Esophagus squamous epithelium (tissue), 5 donors: ENCODE data around the gene CDC25C. TPM values are rescaled to one million over a fixed set of nuclear protein-coding genes. Genes with fewer than 3 reads are reported as not detected.

Experiments
- DNase-seq: peaks from one replicate; lab custom pipeline; 2025; lab: John Stamatoyannopoulos, UW
- H3K27ac ChIP-seq, 4 donors: fragments of 200-600 bp; sonication (generic); one replicate each; pipeline ENCODE4 v1.5.1; 2016 to 2019; ENCODE audit warnings: mild to moderate bottlenecking in 1 of 4
- H3K27me3 ChIP-seq, 4 donors: fragments of 200-600 bp; sonication (generic); 1 replicate in 3 of 4; 2 replicates in 1 of 4; pipeline versions ENCODE4 v1.5.1 to v1.6.0; 2017 to 2021; ENCODE audit warnings: antibody characterized with exemption in 1 of 4
- H3K36me3 ChIP-seq, 3 donors: fragments of 200-600 bp; sonication (generic); one replicate each; pipeline ENCODE4 v1.5.1; 2016 to 2019
- H3K4me1 ChIP-seq, 3 donors: fragments of 200-600 bp; sonication (generic); one replicate each; pipeline ENCODE4 v1.5.1; 2017 to 2019
- H3K4me3 ChIP-seq, 4 donors: fragments of 200-600 bp; sonication (generic); 1 replicate in 3 of 4; 2 replicates in 1 of 4; pipeline ENCODE4 v1.5.1; 2016 to 2019; ENCODE audit warnings: mild to moderate bottlenecking in 2 of 4, moderate library complexity in 1 of 4
- H3K9me3 ChIP-seq, 3 donors: fragments of 200-600 bp; sonication (generic); one replicate each; pipeline ENCODE4 v1.5.1; 2016 to 2019
- CTCF ChIP-seq, 6 experiments: fragments of 450-650 bp in 4 of 6; fragments of 200-600 bp in 2 of 6; sonication (generic) in 2 of 6; IDR thresholded peaks; one replicate each; pipeline ENCODE4 v1.5.1; 2016 to 2019; ENCODE audit warnings: antibody characterized with exemption in 6 of 6, mild to moderate bottlenecking in 4 of 6, moderate library complexity in 4 of 6
- POLR2A ChIP-seq, 4 donors: fragments of 450-650 bp; IDR thresholded peaks; one replicate each; pipeline ENCODE4 v1.6.1; 2017; ENCODE audit warnings: antibody characterized with exemption in 4 of 4, mild to moderate bottlenecking in 4 of 4, moderate library complexity in 3 of 4
- WGBS, 2 donors: methylation state at CpG; one replicate each; pipeline ENCODE4 v1.1.5; 2018; 5-methylcytosine and 5-hydroxymethylcytosine counted together
- intact Hi-C: fragments of 100-400 bp; cut with DNase I; formaldehyde crosslinking; loops from one replicate; pipeline ENCODE4 v1.15.0; 2022
- total RNA-seq, 4 donors: library from RNA; depleted of rRNA; stranded (reverse); fragments of >200 nt; gene quantifications; one replicate each; pipeline ENCODE4 v1.1.0, GENCODE V29; 2016
- donor health status: DM: yes; HTN: yes; CAD: no.

Gene CDC25C
- total RNA-seq, 4 donors from 2014 or later: 0.80 to 3.1 (median 1.8) TPM

- TF ChIP-seq CTCF (IDR thresholded peaks at IDR 0.05): no peak
- TF ChIP-seq POLR2A (IDR thresholded peaks at IDR 0.05): no peak
- intact Hi-C loops: no loop called here
- Histone ChIP-seq H3K27me3 (peaks cover 0 to 58% (median 0%) of the 10 kb centered on the region in 4 donors), H3K4me1 (peaks cover 6 to 13% (median 6%) of the 10 kb centered on the region in 3 donors), H3K27ac (no peak overlapping the region), H3K36me3 (no peaks in the 10 kb centered on the region), H3K4me3 (no peak overlapping the region), H3K9me3 (no peaks in the 10 kb centered on the region)
- 64 to 78% methylated on average over 2 to 3 of the region's 3 CpGs for whole genome bisulfite sequencing, 2 donors
- DNase-seq: no peak
Observed at GRCh38 chr5:138240650-138241385, 90.8 kb downstream of the CDC25C start.

- Histone ChIP-seq H3K27me3 (peaks cover 0 to 55% (median 0%) of the 10 kb centered on the region in 4 donors), H3K27ac (no peak overlapping the region), H3K36me3 (no peaks in the 10 kb centered on the region), H3K4me3 (no peak overlapping the region), H3K4me1 (peaks cover 6 to 13% (median 6%) of the 10 kb centered on the region in 3 donors), H3K9me3 (no peaks in the 10 kb centered on the region)
- no peak for DNase-seq
- 83 to 94% methylated on average over 1 of the region's 1 CpG for WGBS, 2 donors
- intact Hi-C loops: no loop called here
- TF ChIP-seq POLR2A (IDR thresholded peaks at IDR 0.05): no peak
- TF ChIP-seq CTCF (IDR thresholded peaks at IDR 0.05): no peak
Observed at GRCh38 chr5:138238034-138238433, 93.6 kb downstream of the CDC25C start.

Other genes with a start within 250 kb of the CDC25C start
- gene WNT8A, start 247.8 kb downstream of the CDC25C start, total RNA-seq: not detected
- 1 to 10 TPM in 1 of 4 donors, under 1 TPM in 2, not detected in 1; 0.38 to 3.0 (median 0.61) TPM for gene NME5, start 192.4 kb downstream of the CDC25C start, total RNA-seq
- gene BRD8, start 153.2 kb downstream of the CDC25C start, total RNA-seq: 10 to 100 TPM; 27.9 to 39.9 (median 32.6) TPM
- gene KIF20A, start 152.7 kb downstream of the CDC25C start, total RNA-seq: 10 to 100 TPM in 3 of 4 donors, 1 to 10 TPM in 1; 5.7 to 22.7 (median 17.8) TPM
- 10 to 100 TPM; 10.4 to 25.8 (median 20.5) TPM for gene CDC23, start 118.5 kb downstream of the CDC25C start, total RNA-seq
- under 1 TPM in 2 of 4 donors, not detected in 2; 0.35 to 0.41 TPM for gene GFRA3, start 57.2 kb downstream of the CDC25C start, total RNA-seq
- gene FAM53C, start 6.5 kb upstream of the CDC25C start, total RNA-seq: 10 to 100 TPM; 12.1 to 14.2 (median 13.4) TPM
- gene KDM3B, start 20.9 kb upstream of the CDC25C start, total RNA-seq: 10 to 100 TPM; 34.5 to 53.8 (median 36.2) TPM
- gene REEP2, start 107.3 kb upstream of the CDC25C start, total RNA-seq: 1 to 10 TPM in 1 of 4 donors, under 1 TPM in 3; 0.11 to 3.8 (median 0.20) TPM
- gene EGR1, start 133.7 kb upstream of the CDC25C start, total RNA-seq: 10 to 100 TPM; 10.9 to 47.8 (median 19.5) TPM
- gene ETF1, start 211.4 kb upstream of the CDC25C start, total RNA-seq: 100 to 1,000 TPM in 2 of 4 donors, 10 to 100 TPM in 2; 65.2 to 132 (median 103) TPM
- gene HSPA9, start 243.6 kb upstream of the CDC25C start, total RNA-seq: 100 to 1,000 TPM; 185 to 354 (median 279) TPM